NB4 (cell line): Measurements from ENCODE around the gene EPN2.

Source experiments
- DNase-seq: peaks from one replicate; pipeline ENCODE4 v3.0.0; 2010; ENCODE audit warnings: low read depth
- H3K4me3 ChIP-seq: one replicate; pipeline ENCODE4 v1.5.1; 2011; ENCODE audit warnings: mild to moderate bottlenecking, low read depth, low read length, moderate library complexity
- MYC ChIP-seq: IDR thresholded peaks from 2 replicates; pipeline ENCODE4 v1.6.1; 2011; ENCODE audit warnings: low read depth, low read length
- POLR2A ChIP-seq: IDR thresholded peaks from 2 replicates; pipeline ENCODE4 v1.6.1; 2011; ENCODE audit warnings: mild to moderate bottlenecking; ENCODE audit not compliant: insufficient read length; ENCODE audit errors: extremely low read depth
- TF ChIP-seq, protein P1 (sequence below): IDR thresholded peaks from 2 replicates; pipeline ENCODE4 v1.6.1; 2011; ENCODE audit warnings: low read depth, low read length
- TF ChIP-seq, protein P2 (sequence below): IDR thresholded peaks from one replicate; pipeline ENCODE4 v1.5.1; 2012; ENCODE audit warnings: low read depth, low read length

The EPN2 gene

GRCh38 chr17:19363114-19363438, 125.9 kb downstream of the EPN2 start:
- H3K4me3 ChIP-seq = peak overlapping the region; percentile 71
- TF ChIP-seq, protein P1, sequence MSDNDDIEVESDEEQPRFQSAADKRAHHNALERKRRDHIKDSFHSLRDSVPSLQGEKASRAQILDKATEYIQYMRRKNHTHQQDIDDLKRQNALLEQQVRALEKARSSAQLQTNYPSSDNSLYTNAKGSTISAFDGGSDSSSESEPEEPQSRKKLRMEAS = no peak
- TF ChIP-seq MYC = no peak
- TF ChIP-seq, protein P2, sequence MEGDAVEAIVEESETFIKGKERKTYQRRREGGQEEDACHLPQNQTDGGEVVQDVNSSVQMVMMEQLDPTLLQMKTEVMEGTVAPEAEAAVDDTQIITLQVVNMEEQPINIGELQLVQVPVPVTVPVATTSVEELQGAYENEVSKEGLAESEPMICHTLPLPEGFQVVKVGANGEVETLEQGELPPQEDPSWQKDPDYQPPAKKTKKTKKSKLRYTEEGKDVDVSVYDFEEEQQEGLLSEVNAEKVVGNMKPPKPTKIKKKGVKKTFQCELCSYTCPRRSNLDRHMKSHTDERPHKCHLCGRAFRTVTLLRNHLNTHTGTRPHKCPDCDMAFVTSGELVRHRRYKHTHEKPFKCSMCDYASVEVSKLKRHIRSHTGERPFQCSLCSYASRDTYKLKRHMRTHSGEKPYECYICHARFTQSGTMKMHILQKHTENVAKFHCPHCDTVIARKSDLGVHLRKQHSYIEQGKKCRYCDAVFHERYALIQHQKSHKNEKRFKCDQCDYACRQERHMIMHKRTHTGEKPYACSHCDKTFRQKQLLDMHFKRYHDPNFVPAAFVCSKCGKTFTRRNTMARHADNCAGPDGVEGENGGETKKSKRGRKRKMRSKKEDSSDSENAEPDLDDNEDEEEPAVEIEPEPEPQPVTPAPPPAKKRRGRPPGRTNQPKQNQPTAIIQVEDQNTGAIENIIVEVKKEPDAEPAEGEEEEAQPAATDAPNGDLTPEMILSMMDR = no peak
- no peak for TF ChIP-seq POLR2A
- no peak for DNase-seq

GRCh38 chr17:19363460-19364035, 126.4 kb downstream of the EPN2 start:
- no peak for DNase-seq
- H3K4me3 ChIP-seq = no peak overlapping the region
- TF ChIP-seq POLR2A (no peak), MYC (no peak)
- TF ChIP-seq, protein P1 = no peak
- TF ChIP-seq, protein P2 = no peak

DNA sequence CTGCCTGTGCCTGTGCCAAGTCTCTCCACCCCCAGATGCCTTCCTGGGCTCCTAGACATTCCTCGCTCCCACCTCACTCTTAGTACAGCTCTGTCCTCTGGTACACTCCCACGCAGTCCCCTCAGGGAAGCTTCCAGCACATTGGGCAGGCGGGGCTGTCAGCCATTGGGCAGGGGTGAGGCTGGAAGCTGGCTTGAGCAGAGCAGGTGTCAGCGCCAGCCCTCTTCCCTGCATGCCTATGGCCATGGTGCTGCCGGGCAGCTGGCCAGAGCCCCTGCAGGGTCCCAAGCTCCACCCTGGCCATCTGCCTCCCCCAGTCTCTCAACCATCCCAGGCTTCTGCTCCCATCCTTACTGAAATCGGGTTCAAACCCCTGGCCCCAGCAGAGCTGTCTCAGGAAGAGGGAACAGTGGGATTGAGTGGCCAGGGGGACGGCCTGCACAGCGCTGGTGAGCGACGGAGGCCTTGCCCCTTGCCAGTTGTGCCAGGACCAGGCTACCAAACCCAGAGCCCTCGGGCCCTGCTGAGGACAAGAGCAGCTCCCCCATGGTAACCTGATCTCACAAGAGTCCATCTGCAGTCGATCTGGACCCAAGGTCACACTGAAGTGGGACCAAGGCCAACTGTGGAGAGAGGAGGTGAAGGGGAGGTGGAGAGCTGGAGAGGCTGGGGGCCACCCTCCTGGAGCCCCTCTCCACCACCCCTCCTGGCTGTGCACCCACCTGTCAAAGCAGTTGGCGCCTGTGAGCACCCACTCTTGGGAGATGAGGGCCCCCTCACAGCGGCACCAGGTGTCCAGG, 127.7 kb downstream of the EPN2 start:
- H3K4me3 ChIP-seq = no peak overlapping the region
- DNase-seq = no peak
- TF ChIP-seq MYC (no peak), POLR2A (no peak)
- TF ChIP-seq, protein P1 = no peak
- TF ChIP-seq, protein P2 = no peak

GRCh38 chr17:19365499-19365817, 128.3 kb downstream of the EPN2 start:
- TF ChIP-seq POLR2A (no peak), MYC (no peak)
- TF ChIP-seq, protein P1 = no peak
- TF ChIP-seq, protein P2 = no peak
- DNase-seq = no peak
- no peak overlapping the region for H3K4me3 ChIP-seq

- no peak for DNase-seq
- TF ChIP-seq MYC (no peak), POLR2A (no peak)
- TF ChIP-seq, protein P1 = no peak
- TF ChIP-seq, protein P2 = no peak
- no peak overlapping the region for H3K4me3 ChIP-seq
Measured at GRCh38 chr17:19365833-19366636, 128.9 kb downstream of the EPN2 start.
